ENCODE data around the gene ALPK1. TPM values are rescaled to one million over a fixed set of nuclear protein-coding genes. Genes with fewer than 3 reads are reported as not detected.

ALPK1 gene
- polyA plus RNA-seq, 3 donors = 5.3 to 14.2 (median 8.1) TPM

DNA sequence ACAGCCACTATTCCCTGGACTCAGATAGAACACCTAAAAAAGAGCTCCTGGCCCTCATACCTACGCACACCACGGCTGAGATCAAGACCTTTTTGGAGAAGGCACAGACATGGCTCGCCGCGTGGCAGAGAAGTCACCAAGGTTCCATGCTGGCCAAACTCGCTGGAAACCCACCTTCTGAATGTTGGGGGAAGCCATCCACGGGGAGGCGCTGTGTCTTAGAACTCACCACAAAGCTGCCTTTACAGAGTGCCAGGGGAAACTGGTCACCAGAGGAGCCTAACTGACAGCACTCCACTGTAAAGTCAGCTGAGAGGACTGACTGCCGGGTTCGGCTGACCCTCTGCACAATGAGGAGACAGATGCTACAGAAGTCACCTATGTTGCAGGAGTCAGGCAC is 120.9 kb downstream of the ALPK1 start:
- intact Hi-C loops (cut with micrococcal nuclease) = no loop called here
- H4K20me1 ChIP-seq (ENCODE audit: insufficient read depth, low read length) = no peaks in the 10 kb centered on the region
- H3K27me3 ChIP-seq (ENCODE audit: control insufficient read depth in 2 of 2, insufficient read depth in 2 of 2, low read length in 2 of 2) = no peaks in the 10 kb centered on the region
- Mint-ChIP-seq H3K36me3 (peaks cover 46 to 70% of the 10 kb centered on the region in 2 donors), H3K27me3 (ENCODE audit: low read depth in 3 of 3) (peaks cover 0 to 2% (median 0%) of the 10 kb centered on the region in 3 donors), H3K27ac (no peak overlapping the region), H3K4me3 (no peak overlapping the region), H3K4me1 (no peaks in the 10 kb centered on the region), H3K9me3 (peaks cover 0 to 12% (median 2%) of the 10 kb centered on the region in 7 donors)
- H2AFZ ChIP-seq (ENCODE audit: insufficient read depth, low read depth, low read length, poor library complexity, severe bottlenecking) = no peak overlapping the region
- no peak overlapping the region for H3K4me2 ChIP-seq (replicated peaks; ENCODE audit: extremely low read depth, low read length, poor library complexity, severe bottlenecking)
- no peak for DNase-seq
- H3K4me3 ChIP-seq (replicated peaks in 1 of 3; ENCODE audit: low read depth in 2 of 3, low read length in 3 of 3) = no peak overlapping the region
- WGBS (ENCODE audit: insufficient coverage) = 97% methylated on average over 10 of the region's 10 CpGs
- peaks cover 22 to 63% of the 10 kb centered on the region in 2 donors for H3K36me3 ChIP-seq (replicated peaks in 1 of 2; ENCODE audit: control insufficient read depth in 1 of 2, insufficient read depth in 2 of 2, low read length in 2 of 2)
- H3K27ac ChIP-seq (ENCODE audit: low read depth in 1 of 2, low read length in 2 of 2) = no peak overlapping the region
- no peaks in the 10 kb centered on the region for H3K79me2 ChIP-seq (ENCODE audit: insufficient read depth, low read length)
- H3K9ac ChIP-seq (ENCODE audit: insufficient read depth, low read length, poor library complexity, severe bottlenecking) = no peak overlapping the region
- no peaks in the 10 kb centered on the region for H3K4me1 ChIP-seq (ENCODE audit: control insufficient read depth in 1 of 2, insufficient read depth in 2 of 2, low read length in 2 of 2)
- TF ChIP-seq, protein P1, sequence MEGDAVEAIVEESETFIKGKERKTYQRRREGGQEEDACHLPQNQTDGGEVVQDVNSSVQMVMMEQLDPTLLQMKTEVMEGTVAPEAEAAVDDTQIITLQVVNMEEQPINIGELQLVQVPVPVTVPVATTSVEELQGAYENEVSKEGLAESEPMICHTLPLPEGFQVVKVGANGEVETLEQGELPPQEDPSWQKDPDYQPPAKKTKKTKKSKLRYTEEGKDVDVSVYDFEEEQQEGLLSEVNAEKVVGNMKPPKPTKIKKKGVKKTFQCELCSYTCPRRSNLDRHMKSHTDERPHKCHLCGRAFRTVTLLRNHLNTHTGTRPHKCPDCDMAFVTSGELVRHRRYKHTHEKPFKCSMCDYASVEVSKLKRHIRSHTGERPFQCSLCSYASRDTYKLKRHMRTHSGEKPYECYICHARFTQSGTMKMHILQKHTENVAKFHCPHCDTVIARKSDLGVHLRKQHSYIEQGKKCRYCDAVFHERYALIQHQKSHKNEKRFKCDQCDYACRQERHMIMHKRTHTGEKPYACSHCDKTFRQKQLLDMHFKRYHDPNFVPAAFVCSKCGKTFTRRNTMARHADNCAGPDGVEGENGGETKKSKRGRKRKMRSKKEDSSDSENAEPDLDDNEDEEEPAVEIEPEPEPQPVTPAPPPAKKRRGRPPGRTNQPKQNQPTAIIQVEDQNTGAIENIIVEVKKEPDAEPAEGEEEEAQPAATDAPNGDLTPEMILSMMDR (IDR thresholded peaks at IDR 0.05) = no peak
- H3K9me3 ChIP-seq (replicated peaks in 1 of 2; ENCODE audit: control insufficient read depth in 1 of 2, insufficient read depth in 1 of 2, low read length in 2 of 2) = peaks cover 0 to 2% of the 10 kb centered on the region in 2 donors

- Histone ChIP-seq H3K36me3 (replicated peaks in 1 of 2; ENCODE audit: control insufficient read depth in 1 of 2, insufficient read depth in 2 of 2, low read length in 2 of 2) (peaks cover 30 to 72% of the 10 kb centered on the region in 2 donors), H3K4me2 (replicated peaks; ENCODE audit: extremely low read depth, low read length, poor library complexity, severe bottlenecking) (no peak overlapping the region), H3K9me3 (replicated peaks in 1 of 2; ENCODE audit: control insufficient read depth in 1 of 2, insufficient read depth in 1 of 2, low read length in 2 of 2) (no peaks in the 10 kb centered on the region), H3K4me1 (ENCODE audit: control insufficient read depth in 1 of 2, insufficient read depth in 2 of 2, low read length in 2 of 2) (no peaks in the 10 kb centered on the region), H3K9ac (ENCODE audit: insufficient read depth, low read length, poor library complexity, severe bottlenecking) (no peak overlapping the region), H3K27me3 (ENCODE audit: control insufficient read depth in 2 of 2, insufficient read depth in 2 of 2, low read length in 2 of 2) (no peaks in the 10 kb centered on the region), H3K4me3 (replicated peaks in 1 of 3; ENCODE audit: low read depth in 2 of 3, low read length in 3 of 3) (no peak overlapping the region), H3K79me2 (ENCODE audit: insufficient read depth, low read length) (no peaks in the 10 kb centered on the region), H4K20me1 (ENCODE audit: insufficient read depth, low read length) (no peaks in the 10 kb centered on the region), H3K27ac (ENCODE audit: low read depth in 1 of 2, low read length in 2 of 2) (no peak overlapping the region), H2AFZ (ENCODE audit: insufficient read depth, low read depth, low read length, poor library complexity, severe bottlenecking) (no peak overlapping the region)
- no peak overlapping the region for H3K4me3 Mint-ChIP-seq
- TF ChIP-seq, protein P1 (IDR thresholded peaks at IDR 0.05) = no peak
- H3K27me3 Mint-ChIP-seq (ENCODE audit: low read depth in 3 of 3) = no peaks in the 10 kb centered on the region
- no peak overlapping the region for H3K27ac Mint-ChIP-seq
- H3K4me1 Mint-ChIP-seq = no peaks in the 10 kb centered on the region
- peaks cover 57 to 64% of the 10 kb centered on the region in 2 donors for H3K36me3 Mint-ChIP-seq
- intact Hi-C loops (cut with micrococcal nuclease) = no loop called here
- 90% methylated on average over 4 of the region's 7 CpGs for WGBS (ENCODE audit: insufficient coverage)
- H3K9me3 Mint-ChIP-seq = peaks cover 0 to 2% (median 0%) of the 10 kb centered on the region in 7 donors
- DNase-seq = no peak
Observed at GRCh38 chr4:112421911-112422310, 124.7 kb downstream of the ALPK1 start.

All from CD14-positive monocyte (primary cell).